DMS 273 (cell line): ENCODE results near the gene ENKD1.

ENCODE experiments used
- DNase-seq: peaks from one replicate; lab custom pipeline; 2025; ENCODE audit not compliant: unreplicated experiment; lab: John Stamatoyannopoulos, UW

The ENKD1 gene

GRCh38 chr16:67679935-67680897 lies 13.7 kb upstream of the ENKD1 start:
- no peak for DNase-seq

DNA sequence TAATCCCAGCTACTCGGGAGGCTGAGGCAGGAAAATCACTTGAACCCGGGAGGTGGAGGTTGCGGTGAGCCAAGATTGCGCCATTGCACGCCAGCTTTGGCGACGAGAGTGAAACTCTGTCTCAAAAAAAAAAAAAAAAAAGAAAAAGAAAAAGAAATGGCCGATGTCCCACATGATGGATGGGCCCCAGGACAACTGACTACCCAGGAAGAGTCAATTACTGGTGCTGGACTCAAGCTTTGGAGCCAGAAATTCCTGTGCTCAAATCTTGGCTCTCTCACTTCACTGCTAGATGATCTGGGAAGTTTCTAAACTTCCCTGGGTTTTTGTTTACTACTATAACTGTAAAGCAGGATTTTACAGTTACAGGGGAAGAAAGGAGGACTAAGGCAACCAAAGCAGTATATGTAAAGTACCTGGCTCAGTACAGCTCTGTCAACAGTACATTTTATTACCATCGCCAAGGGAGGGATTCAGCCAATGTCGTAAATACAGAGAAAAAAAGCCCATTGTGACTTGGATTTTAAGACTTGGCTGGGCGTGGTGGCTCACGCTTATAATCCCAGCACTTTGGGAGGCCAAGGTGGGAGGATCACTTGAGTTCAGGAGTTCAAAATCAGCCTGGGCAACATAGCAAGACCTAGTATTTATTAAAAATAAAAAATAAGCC lies 11.9 kb upstream of the ENKD1 start:
- no peak for DNase-seq

DNA sequence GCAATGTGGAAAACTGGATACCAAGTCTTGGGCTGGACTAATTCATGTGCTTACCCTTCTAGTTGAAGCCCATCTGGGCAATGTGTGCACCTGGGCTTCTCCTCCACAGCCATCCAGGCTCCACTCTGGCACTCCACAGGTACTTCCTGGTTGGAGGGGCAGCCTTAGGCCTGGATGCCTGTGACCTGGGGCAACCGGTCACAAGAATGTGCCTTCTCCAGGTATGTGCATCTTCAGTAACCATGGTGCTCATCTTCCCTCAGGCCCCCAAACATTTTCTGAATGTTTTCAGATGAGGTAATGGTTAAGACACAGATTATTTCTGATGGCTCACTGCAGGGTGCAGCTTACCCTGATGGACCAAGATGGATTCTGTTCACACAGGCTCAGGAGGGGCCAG lies 11.2 kb upstream of the ENKD1 start:
- no peak for DNase-seq

DNA sequence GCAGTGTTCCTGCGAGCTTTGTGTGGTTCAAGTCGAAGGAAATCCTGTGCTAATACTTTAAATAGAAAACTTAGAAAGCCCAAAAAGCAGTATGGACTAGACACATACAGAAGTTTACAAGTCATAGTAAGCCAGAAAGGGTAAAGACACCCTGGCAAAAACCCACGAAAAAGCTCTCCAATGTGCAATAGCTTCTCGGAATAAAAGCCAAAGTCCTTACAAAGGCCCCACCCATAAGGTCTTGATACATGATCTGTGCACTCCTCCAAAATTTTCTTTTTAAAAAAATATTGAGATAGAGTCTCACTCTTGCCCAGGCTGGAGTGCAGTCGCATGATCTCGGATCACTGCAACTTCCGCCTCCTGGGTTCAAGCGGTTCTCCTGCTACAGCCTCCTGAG lies 10.4 kb upstream of the ENKD1 start:
- DNase-seq = no peak

DNA sequence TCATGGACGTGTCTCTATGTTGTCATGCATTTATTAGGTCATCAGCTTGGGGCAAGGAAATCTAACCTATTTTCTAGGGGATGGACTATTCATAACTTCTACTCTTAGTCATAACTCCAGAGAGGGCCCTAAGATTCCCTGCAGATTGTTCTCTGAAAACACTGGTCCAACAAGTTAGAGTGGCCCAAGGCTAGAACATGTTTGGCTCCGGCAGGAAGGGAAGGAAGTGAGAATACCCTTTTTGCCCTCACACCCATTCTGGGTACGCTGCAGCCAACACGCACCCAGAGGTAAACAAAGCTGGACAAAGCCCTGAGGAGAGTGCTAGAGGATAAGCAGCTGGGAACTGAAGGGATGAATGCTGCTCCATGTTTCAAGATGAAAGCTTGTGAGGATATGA lies 10.0 kb upstream of the ENKD1 start:
- no peak for DNase-seq

- DNase-seq = no peak
Measured at GRCh38 chr16:67675999-67676398, 9.4 kb upstream of the ENKD1 start.

GRCh38 chr16:67675579-67675935 lies 9.0 kb upstream of the ENKD1 start:
- no peak for DNase-seq

DNA sequence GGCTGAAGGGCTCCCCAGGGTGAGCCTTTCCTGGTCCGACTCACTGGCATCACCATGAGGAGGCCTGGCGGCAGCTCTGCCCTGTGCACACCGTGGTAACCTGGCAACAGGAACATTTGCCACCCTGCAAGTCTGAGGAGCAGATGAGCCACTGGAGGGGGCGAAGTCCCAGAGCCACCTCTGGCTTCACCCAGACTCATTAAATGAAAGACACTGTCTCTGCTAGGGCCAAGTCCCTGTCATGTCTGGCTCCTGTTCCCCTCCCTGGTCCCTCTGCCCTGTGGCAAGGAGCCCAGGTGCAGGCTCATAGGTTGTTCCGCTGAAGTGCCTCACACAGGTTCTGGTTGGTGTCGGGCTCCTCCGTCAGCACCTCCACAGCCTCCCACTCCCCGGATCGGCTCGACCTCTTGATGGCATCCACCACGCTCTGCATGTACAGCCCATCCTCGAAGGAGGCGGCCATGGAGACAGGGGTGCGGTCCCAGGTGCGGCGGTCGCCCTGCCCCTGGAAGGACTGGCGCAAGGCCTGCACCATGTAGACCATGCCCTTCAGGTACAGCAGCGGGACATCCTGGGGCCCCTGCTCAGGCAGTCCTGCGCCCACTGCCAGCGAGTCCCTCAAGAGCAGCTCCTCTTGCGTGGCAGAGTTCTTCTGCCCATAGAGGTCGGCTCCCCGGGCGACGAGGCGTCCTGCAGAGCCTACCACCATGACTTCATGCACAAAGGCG lies 8.5 kb upstream of the ENKD1 start:
- no peak for DNase-seq

GRCh38 chr16:67673712-67674580 lies 7.4 kb upstream of the ENKD1 start:
- DNase-seq = peak; percentile 63

- peak; percentile 85 for DNase-seq
Measured at GRCh38 chr16:67672739-67673662, 6.5 kb upstream of the ENKD1 start.

GRCh38 chr16:67672306-67672705 lies 5.8 kb upstream of the ENKD1 start:
- DNase-seq = no peak

DNA sequence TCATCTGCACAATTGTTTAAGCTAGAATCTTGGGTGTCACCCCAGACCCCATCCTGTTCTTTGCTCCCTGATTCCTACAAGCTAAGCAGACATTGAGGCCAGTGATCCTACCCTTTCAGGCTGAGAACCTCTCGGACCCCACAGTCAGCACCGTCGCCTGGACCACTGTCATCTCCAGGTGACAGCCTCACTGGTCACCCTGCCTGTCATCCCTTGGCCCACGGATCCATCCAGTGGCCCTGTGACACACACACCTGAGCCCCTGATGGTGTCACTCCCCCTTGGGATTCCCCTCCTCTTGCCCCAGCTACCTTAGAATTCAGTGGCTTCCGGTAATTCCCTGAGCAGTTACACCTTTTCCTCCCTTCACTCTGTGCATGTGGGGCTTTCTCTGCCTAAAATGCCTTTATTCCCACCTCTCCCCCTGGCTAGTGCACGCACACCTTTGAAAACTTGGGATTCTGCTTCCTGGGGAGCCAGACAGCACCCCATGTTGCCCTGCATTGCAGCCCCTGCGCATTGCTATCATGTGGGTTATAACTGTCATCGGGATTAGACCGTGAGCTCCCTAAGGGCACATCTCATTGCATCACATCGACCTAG lies 3.0 kb upstream of the ENKD1 start:
- DNase-seq = no peak

DNA sequence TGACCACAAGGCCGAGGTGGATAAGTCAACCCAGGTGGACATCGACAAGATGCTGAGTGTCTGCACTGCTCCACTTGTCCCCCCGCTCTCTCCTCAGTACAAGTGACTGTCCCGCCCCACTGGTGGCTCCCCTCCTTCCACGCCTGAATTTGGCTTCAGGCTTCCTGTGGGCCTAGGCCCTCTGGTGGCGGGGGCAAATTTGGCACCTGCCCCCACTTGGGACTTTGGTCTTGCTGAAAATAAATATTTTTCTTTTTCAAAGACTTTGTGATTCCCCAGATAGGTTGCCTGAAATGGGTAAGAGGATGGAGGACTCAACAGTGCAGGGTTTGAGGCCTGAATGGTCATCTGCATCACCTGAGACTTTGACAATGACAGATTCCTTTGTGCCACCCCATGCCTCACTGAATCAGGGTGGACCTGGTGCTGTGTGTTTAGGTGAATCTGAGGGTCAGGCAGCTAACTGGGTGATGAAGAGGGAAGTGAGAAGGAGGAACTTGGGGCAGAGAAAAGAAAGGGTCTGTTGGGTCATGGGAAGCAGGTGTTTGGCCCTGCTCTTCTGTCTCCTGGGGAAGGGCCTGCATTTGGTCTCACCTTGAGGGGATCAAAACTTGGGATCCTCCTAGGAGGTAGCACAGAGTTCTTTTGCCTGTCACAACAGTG lies 2.1 kb upstream of the ENKD1 start:
- DNase-seq = no peak

DNA sequence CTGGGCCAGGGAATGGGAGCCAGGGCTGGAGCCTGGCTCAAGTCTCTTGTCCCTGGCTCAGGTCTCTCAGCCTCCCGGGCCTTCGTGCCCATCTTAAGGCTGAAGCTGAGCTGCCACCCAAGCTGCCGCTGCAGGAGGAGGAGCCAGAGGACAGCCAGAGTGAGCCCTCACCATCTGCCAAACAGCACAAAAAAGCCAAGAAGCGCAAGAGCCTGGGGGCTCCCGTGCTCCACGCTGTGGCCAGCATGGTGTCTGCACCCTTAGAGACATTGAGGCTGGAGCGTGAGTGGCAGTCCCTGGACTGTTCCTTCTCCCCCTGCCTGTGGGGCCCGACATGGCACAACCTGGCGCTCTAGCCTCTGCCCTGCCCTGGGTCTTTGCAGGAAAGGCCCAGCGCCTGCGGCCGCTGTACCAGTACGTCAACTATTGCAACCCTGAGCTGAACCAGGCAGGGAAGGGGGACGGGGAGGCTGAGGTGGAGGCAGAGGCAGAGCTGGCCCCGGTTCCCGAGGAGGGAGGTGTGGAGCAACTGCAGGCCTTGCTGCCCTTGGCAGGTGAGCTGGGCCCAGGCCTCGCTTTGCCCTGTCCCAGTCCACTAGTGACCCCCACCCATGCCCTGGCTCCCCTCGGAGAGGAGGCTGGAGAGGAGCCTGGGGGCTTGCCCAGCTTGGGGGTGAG lies 1.4 kb upstream of the ENKD1 start:
- peak; percentile 99 for DNase-seq

DNA sequence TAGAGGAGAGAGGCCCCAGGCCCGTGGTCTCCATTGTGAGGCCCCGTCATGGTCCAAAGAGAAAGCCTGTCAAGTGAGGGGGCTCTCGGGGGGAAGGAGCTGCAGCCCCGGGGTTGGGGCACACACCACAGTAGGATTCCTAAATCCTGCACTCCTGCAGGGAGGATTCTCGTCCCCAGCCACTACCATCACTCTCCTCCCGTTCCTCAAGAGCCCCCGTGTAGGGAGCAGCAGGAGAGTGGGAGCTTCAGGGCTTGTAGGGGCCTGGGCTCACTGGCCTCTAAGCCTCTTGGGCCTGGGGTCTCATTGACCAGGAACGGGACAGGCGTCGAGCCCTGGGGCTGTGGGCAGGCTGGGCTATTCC lies 885 bp upstream of the ENKD1 start:
- DNase-seq = no peak

DNA sequence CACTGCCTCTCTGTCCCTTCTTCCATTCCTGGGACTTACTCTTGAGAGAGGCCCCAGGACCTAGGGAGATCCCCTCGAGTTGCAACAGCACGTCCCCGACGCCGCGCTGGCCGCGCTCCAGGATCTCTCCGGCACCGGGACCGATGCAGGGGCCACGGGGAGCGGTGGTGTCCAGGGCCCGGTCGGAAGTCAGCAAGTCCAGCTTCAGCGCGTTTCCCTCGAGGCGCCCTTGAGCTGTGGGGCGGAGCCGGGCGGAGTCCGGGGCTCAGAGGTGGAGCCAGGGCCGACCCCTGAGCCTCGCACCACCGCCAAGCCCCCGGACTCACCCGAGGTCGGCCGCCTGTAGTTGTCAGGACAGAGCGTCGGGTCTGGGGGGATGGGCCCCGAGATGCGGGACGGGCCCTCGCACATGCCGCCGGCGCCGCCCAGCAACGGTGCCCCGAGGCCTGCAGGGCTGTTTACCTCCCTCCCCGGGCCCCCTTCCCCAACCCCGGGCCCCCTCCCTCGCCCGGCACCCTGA lies 458 bp downstream of the ENKD1 start:
- DNase-seq = peak; percentile 71

DNA sequence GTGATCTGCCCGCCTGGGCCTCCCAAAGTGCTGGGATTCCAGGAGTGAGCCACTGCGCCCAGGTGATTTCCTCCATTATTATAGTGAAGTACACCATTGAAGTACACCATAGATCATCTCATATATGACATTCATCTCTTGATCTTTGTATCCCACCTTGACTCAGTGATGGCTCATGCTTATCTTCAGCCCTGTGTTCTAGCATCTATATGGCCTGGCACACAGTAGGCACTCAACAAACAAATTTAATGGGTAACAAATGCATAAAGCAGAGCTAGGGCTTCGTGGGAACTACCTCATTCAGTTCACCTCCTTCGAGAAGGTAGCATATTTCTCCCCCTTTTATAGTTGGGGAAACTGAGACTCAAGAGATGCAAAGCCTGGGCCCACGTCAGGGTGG lies 952 bp downstream of the ENKD1 start:
- DNase-seq = no peak

DNA sequence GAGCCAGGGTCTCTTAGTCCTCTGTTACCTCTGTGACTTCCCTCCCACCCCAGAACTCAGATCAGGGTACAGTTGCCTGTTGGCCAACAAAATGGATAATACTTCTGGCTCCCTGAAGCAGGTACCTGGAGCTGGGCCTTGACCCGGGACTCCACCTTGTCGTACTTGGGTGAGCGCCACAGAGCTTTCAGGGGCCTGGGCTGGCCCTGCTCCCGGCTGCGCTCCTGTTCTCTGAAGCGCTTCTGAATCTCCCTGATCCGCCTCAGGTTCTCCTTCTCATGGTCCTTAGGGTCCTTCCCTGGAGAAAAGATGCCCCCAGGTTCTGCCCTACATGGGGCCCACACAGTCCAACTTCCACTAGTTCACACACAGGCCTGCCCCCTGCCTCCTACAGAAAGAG lies 1.7 kb downstream of the ENKD1 start:
- DNase-seq = no peak
